Liver (tissue), 3 donors: Measurements from ENCODE around the gene DUOXA2.
"Not testable (repeated sequence)": the region's sequence is repeated elsewhere in the genome, so short reads cannot be mapped to it uniquely, and the experiment has no call there.

Experiments
- CTCF ChIP-seq: fragments of 150-350 bp; IDR thresholded peaks from 2 replicates; pipeline ENCODE4 v1.5.1; 2017; ENCODE audit warnings: improper control_type of control experiment, low read depth, low read length; ENCODE audit not compliant: missing input control
- HNF4A ChIP-seq, 2 donors: conservative IDR thresholded peaks; 2 replicates each; pipeline ENCODE4 v1.6.1; 2016; ENCODE audit warnings: antibody characterized with exemption in 2 of 2, mild to moderate bottlenecking in 2 of 2
- REST ChIP-seq: IDR thresholded peaks from 2 replicates; pipeline ENCODE4 v1.6.1; 2016; ENCODE audit warnings: antibody characterized with exemption, mild to moderate bottlenecking
- donor health status: healthy.
- donor health status: healthy.

- TF ChIP-seq CTCF; HNF4A (conservative IDR thresholded peaks at IDR 0.05); REST: not testable (repeated sequence)
These were observed 21.7 kb downstream of the DUOXA2 start for GRCh38 chr15:45135705-45136377.
